ENCODE results near the gene CILP2.

The CILP2 gene

DNA sequence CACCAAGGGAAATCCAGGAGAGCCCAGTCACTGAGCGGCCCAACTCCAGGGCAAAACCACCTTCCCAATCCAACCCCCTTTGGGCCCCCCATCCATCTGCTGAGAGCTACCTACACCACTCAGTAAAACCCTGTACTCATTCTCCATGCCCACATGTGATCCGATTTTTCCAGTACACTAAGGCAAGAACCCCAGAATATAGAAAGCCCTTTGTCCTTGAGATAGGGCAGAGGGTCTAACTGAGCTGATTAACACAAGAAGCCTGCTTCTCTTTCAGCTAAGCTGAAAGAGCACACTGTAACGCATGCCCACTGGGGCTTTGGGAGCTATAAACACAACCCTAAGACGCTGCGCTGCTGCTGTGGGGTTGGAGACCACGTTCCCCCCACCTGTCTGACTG, 44.4 kb downstream of the CILP2 start:
- H3K27ac ChIP-seq: no peak overlapping the region
- no peak overlapping the region for H3K4me3 ChIP-seq

DNA sequence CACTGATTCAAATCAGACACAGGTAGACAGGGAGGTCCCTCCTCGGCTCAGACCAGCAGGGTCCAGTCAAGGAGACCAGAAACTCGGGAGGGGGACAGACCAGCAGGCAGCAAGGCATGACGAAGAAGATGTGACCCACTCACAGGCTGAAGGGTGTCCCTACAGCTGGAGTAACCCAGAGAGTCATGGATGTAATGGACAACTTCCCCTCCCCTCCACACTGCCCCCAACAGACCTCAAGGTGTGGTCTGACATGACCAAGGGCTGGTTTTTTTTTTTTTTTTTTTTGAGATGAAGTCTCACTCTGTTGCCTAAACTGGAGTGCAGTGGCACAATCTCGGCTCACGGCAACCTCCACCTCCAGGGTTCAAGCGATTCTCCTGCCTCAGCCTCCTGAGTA, 46.3 kb downstream of the CILP2 start:
- H3K4me3 ChIP-seq: no peak overlapping the region
- no peak overlapping the region for H3K27ac ChIP-seq

DNA sequence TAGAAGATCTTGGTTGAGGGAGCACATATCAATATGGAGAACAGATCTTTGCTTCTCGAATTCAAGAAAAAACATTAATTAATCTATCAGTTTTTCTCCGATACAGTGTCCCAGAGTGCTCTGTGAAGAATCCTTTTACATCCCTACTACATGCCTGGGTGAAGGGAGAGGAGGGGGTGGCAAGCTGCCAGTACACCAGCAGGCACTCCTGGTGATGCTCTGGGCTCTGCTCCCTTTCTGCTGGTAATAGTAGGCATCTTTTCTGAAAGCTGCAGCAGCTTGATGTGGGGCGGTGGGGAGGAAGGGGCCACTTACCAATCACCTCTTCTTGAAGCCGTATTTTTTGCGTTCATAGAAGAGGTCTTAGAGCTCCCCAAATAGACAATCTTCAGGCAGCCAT, 49.7 kb downstream of the CILP2 start:
- Histone ChIP-seq H3K27ac (no peak overlapping the region), H3K4me3 (no peak overlapping the region)

DNA sequence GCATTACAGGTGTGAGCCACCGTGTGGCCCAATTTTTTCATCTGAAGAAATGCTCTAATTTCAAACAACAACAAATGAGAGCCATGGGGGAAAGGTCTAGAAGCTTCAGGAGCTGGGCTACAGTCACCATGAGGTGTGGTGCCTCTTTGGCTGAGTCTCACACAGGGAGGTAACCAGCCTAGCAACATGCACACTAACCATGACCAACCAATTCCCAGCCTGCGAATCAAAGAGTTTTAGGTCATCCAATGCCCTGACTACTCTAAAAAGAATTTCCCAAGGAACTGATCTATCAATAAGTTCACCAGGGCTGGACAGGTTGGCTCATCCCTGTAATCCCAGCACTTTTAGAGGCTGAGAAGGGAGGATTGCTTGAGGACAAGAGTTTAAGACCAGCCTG, 50.5 kb downstream of the CILP2 start:
- H3K4me3 ChIP-seq: no peak overlapping the region
- no peak overlapping the region for H3K27ac ChIP-seq

DNA sequence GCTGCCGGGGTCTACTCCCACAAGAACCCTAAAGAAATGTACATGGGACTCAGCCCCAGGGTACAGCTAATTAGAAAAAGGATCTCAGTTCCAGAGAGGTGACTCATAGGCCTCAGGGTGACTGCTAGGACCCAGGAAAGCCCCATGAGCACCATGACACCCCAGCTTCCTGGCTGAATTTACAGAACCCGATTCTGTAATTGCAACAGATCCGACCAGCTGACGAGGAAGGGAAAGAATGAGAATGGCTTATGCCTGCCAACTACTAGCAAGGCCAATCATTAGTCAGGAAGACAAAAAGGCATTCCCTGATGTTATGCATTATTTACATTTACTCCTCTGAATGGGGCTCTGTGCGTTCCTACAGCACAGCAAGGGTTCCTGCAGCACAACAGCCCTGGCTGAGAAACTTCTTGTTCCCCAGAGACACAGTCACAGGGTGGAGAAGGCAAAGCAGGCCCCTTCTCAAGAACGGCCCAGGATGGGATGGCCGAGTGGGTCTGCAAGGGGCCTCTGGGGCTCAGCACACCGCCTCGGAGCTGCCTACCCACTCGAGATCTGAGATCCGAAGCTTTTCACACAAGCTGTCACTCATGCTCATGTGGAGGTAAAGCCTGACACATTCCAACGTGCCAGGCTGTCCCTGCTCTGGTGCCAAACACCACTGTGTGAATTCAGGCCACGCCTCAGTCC, 53.2 kb downstream of the CILP2 start:
- Histone ChIP-seq H3K4me3 (no peak overlapping the region), H3K27ac (peak overlapping the region; percentile 44 to 97 (median 80))

DNA sequence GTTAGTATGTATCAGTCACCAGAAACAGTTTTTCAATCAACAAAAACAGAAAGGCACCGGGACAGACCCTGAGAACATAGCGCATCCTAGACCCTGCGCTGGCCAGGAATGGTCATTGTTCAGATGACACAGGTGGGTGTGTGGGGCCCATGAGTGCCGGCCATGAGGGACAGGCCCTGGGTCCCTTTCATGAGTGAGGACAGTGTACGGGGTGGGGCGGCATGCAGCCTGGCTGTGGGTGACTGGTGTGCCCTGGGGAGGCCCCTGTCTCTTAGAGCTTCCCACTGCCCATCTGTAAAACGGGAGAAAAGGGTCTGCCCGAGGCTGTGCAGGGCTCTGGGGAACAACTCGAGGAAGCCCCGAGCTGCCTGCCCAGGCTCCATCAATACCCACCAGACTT, 54.6 kb downstream of the CILP2 start:
- Histone ChIP-seq H3K4me3 (no peak overlapping the region), H3K27ac (peak overlapping the region in 6 of 21 experiments; percentile 66 to 97 (median 77))

DNA sequence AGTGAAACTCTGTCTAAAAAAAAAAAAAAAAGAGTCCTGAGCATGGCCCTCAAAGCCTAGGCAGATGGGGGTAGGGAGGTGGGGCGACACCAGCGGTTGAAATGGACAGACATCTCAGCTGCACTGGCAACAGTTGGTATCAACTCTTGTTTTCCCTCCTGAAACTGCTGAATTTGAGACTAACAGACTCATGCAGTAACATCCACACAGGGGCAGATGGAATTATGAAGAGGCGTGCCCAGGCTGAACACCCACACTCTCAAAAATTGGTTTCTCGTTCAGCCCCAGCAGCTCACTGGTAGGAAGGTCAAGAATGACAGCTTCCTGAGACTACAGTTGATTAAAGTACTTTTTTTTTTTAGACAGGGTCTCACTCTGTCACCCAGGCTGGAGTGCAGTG, 56.3 kb downstream of the CILP2 start:
- Histone ChIP-seq H3K27ac (peak overlapping the region in 10 of 21 experiments; percentile 22 to 74 (median 46)), H3K4me3 (no peak overlapping the region)

DNA sequence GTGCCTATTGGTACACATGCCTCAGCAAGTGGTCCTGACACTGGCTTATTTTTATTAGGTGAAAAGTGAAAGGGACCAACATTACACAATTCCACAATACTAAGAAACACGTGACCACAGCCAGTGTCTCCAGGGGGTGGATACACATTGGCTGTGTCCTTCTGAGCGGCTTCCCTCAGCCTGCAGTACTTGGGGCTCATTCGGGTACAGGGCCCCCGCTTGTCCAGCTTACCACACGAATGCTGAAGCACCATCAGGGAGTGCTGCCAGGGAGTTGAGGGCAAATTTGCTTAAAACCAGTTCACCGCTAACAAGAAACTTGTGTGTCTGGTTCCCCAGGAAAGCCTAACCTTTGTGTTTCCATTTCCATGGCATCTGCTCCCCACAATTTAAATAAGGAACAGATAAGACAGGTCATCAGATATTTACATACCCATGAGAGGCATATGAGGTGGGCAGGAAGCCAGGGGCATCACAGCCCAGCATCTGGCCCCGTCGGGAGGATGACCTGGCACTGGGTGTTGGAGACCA, 57.2 kb downstream of the CILP2 start:
- Histone ChIP-seq H3K27ac (peak overlapping the region in 15 of 21 experiments; percentile 20 to 74 (median 41)), H3K4me3 (no peak overlapping the region)
